ENCODE measurements around the gene MGMT.

DNA sequence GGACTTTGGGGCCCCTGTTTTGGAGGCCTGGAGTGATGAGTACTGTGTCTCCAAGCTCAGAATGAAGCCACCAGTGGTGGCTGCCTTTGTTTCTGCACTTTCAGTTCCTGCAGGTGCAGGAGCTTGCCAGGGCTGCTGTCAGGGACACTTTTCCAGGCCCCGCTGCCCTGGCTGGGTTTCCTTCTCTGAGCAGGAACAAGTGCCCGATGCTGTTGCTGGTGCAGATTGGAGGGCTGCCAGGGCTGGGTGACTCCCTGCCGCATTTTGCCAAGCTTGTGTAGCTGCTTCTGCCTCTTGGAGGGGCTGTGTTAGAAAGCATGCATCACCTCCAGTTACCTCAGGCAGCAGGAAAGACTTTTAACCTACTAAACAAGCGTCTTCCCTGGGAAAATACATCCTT lies 211.1 kb downstream of the MGMT start:
- TF ChIP-seq, protein P1, sequence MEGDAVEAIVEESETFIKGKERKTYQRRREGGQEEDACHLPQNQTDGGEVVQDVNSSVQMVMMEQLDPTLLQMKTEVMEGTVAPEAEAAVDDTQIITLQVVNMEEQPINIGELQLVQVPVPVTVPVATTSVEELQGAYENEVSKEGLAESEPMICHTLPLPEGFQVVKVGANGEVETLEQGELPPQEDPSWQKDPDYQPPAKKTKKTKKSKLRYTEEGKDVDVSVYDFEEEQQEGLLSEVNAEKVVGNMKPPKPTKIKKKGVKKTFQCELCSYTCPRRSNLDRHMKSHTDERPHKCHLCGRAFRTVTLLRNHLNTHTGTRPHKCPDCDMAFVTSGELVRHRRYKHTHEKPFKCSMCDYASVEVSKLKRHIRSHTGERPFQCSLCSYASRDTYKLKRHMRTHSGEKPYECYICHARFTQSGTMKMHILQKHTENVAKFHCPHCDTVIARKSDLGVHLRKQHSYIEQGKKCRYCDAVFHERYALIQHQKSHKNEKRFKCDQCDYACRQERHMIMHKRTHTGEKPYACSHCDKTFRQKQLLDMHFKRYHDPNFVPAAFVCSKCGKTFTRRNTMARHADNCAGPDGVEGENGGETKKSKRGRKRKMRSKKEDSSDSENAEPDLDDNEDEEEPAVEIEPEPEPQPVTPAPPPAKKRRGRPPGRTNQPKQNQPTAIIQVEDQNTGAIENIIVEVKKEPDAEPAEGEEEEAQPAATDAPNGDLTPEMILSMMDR (IDR thresholded peaks at IDR 0.05; ENCODE audit: poor library complexity, severe bottlenecking): no peak
- TF ChIP-seq EP300 (conservative IDR thresholded peaks at IDR 0.05; ENCODE audit: poor library complexity, severe bottlenecking) (no peak), EZH2 (IDR thresholded peaks at IDR 0.05; ENCODE audit: borderline replicate concordance, insufficient read depth, low read length, poor library complexity, severe bottlenecking) (no peak)

Measured in neural cell (in vitro differentiated cells).